ENCODE measurements around the gene VEGFA.

DNA sequence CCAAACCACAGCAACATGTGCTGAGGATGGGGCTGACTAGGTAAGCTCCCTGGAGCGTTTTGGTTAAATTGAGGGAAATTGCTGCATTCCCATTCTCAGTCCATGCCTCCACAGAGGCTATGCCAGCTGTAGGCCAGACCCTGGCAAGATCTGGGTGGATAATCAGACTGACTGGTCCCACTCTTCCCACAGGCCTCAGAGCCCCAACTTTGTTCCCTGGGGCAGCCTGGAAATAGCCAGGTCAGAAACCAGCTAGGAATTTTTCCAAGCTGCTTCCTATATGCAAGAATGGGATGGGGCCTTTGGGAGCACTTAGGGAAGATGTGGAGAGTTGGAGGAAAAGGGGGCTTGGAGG, 1.5 kb upstream of the VEGFA start:
- TF ChIP-seq EZH2phosphoT487 (IDR thresholded peaks at IDR 0.05; ENCODE audit: insufficient read depth, low read depth): no peak
- TF ChIP-seq EZH2 (IDR thresholded peaks at IDR 0.05; ENCODE audit: insufficient read depth, poor library complexity, severe bottlenecking): no peak

Measured in GM23248 (cell line).